Stimulated activated naive CD4-positive, alpha-beta T cell treated with Interleukin-2 at 50 U/mL for 16 hours (primary cell): ENCODE data around the gene SMIM28.
"Not testable (repeated sequence)": the region's sequence is repeated elsewhere in the genome, so short reads cannot be mapped to it uniquely, and the experiment has no call there.

Source experiments
- DNase-seq: peaks from one replicate; lab custom pipeline; 2025; lab: John Stamatoyannopoulos, UW

Gene SMIM28

GRCh38 chr6:138377844-138378243 is at the start of gene SMIM28:
TSS of gene SMIM28 (plus strand) at chr6:138377905. CDS start at chr6:138378073, 168 bp downstream.
- DNase-seq = no peak

GRCh38 chr6:138328210-138328609 is 49.5 kb upstream of the SMIM28 start:
- no peak for DNase-seq

GRCh38 chr6:138330763-138331162 is 46.9 kb upstream of the SMIM28 start:
- no peak for DNase-seq

GRCh38 chr6:138331444-138331843 is 46.3 kb upstream of the SMIM28 start:
- DNase-seq = no peak

- DNase-seq = no peak
Measured at GRCh38 chr6:138331984-138332383, 45.7 kb upstream of the SMIM28 start.

- no peak for DNase-seq
Measured at GRCh38 chr6:138334000-138334399, 43.7 kb upstream of the SMIM28 start.

- no peak for DNase-seq
Measured at GRCh38 chr6:138334963-138335362, 42.7 kb upstream of the SMIM28 start.

- DNase-seq = no peak
Measured at GRCh38 chr6:138336221-138336620, 41.5 kb upstream of the SMIM28 start.

GRCh38 chr6:138337076-138337475 is 40.6 kb upstream of the SMIM28 start:
- no peak for DNase-seq

GRCh38 chr6:138339024-138339423 is 38.7 kb upstream of the SMIM28 start:
- DNase-seq = no peak

GRCh38 chr6:138341176-138341575 is 36.5 kb upstream of the SMIM28 start:
- DNase-seq = no peak

- no peak for DNase-seq
Measured at GRCh38 chr6:138343112-138343511, 34.6 kb upstream of the SMIM28 start.

- DNase-seq = no peak
Measured at GRCh38 chr6:138345565-138346285, 32.0 kb upstream of the SMIM28 start.

- no peak for DNase-seq
Measured at GRCh38 chr6:138346302-138347195, 31.2 kb upstream of the SMIM28 start.

GRCh38 chr6:138347864-138348263 is 29.8 kb upstream of the SMIM28 start:
- no peak for DNase-seq

- DNase-seq = no peak
Measured at GRCh38 chr6:138349891-138350290, 27.8 kb upstream of the SMIM28 start.

- DNase-seq = no peak
Measured at GRCh38 chr6:138357928-138358327, 19.8 kb upstream of the SMIM28 start.

GRCh38 chr6:138368684-138369083 is 9.0 kb upstream of the SMIM28 start:
- not testable (repeated sequence) for DNase-seq

- DNase-seq = no peak
Measured at GRCh38 chr6:138370631-138371451, 6.9 kb upstream of the SMIM28 start.

- DNase-seq = no peak
Measured at GRCh38 chr6:138371452-138371711, 6.3 kb upstream of the SMIM28 start.

- no peak for DNase-seq
Measured at GRCh38 chr6:138371720-138372119, 6.0 kb upstream of the SMIM28 start.

GRCh38 chr6:138372711-138373463 is 4.8 kb upstream of the SMIM28 start:
- no peak for DNase-seq
